ENCODE data around the gene GAL.

DNA sequence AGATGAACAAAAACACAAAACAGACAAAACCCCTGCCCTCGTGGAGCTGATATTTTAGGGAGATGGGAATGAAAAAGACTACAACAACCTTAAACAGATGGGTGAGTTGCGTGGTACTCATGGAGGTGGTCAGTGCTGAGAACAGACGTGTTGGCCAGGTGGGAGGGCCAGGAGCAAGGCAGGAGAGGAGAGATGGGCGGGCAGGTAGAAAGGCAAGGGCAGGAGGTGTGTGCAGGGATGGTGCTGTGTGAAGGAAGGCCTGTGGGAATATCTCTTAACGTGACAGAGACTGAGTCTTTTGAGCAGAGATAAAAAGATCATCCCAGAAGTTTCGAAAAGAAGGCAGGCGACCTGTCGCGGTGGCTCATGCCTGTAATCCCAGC, 7.0 kb downstream of the GAL start:
- no peak for TF ChIP-seq EZH2phosphoT487 (IDR thresholded peaks at IDR 0.05; ENCODE audit: low read depth)
- TF ChIP-seq, protein P1, sequence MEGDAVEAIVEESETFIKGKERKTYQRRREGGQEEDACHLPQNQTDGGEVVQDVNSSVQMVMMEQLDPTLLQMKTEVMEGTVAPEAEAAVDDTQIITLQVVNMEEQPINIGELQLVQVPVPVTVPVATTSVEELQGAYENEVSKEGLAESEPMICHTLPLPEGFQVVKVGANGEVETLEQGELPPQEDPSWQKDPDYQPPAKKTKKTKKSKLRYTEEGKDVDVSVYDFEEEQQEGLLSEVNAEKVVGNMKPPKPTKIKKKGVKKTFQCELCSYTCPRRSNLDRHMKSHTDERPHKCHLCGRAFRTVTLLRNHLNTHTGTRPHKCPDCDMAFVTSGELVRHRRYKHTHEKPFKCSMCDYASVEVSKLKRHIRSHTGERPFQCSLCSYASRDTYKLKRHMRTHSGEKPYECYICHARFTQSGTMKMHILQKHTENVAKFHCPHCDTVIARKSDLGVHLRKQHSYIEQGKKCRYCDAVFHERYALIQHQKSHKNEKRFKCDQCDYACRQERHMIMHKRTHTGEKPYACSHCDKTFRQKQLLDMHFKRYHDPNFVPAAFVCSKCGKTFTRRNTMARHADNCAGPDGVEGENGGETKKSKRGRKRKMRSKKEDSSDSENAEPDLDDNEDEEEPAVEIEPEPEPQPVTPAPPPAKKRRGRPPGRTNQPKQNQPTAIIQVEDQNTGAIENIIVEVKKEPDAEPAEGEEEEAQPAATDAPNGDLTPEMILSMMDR (IDR thresholded peaks at IDR 0.05; ENCODE audit: low read depth, low read length), result peak; percentile 6; the same call in 1 of the 2 replicates
